ENCODE results near the gene ARID1B. TPM values are rescaled to one million over a fixed set of nuclear protein-coding genes. Genes with fewer than 3 reads are reported as not detected.
"Not testable (repeated sequence)": the region's sequence is repeated elsewhere in the genome, so short reads cannot be mapped to it uniquely, and the experiment has no call there.

The ARID1B gene
- polyA plus RNA-seq, 1 donor, result 48.5 TPM

DNA sequence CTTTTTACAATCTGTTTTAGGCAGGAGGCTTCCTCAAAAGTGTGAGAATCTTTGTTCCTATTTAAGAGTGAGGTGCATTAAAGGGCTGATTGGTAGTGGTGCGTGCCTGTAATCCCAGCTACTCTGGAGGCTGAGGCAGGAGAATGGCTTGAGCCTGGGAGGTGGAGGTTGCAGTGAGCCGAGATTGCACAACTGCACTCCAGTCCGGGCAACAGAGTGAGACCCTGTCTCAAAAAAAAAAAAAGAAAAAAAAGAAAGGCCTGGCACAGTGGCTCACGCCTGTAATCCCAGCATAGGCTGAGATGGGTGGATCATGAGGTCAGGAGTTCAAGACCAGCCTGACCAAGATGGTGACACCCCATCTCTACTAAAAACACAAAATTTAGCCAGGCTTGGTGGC is 205.7 kb downstream of the ARID1B start:
- H3K36me3 ChIP-seq (ENCODE audit: control insufficient read depth, insufficient read depth, low read length); H3K4me3 ChIP-seq (ENCODE audit: low read length); H3K27ac ChIP-seq (ENCODE audit: low read length); DNase-seq; H3K9me3 ChIP-seq (ENCODE audit: control insufficient read depth, low read depth, low read length); H3K4me1 ChIP-seq (ENCODE audit: control insufficient read depth, insufficient read depth, low read length); H3K27me3 ChIP-seq (ENCODE audit: control insufficient read depth, insufficient read depth, low read length): not testable (repeated sequence)
- WGBS (ENCODE audit: insufficient coverage, low lambda C conversion rate), result no CpG with 5 or more reads among the region's 4 CpGs

DNA sequence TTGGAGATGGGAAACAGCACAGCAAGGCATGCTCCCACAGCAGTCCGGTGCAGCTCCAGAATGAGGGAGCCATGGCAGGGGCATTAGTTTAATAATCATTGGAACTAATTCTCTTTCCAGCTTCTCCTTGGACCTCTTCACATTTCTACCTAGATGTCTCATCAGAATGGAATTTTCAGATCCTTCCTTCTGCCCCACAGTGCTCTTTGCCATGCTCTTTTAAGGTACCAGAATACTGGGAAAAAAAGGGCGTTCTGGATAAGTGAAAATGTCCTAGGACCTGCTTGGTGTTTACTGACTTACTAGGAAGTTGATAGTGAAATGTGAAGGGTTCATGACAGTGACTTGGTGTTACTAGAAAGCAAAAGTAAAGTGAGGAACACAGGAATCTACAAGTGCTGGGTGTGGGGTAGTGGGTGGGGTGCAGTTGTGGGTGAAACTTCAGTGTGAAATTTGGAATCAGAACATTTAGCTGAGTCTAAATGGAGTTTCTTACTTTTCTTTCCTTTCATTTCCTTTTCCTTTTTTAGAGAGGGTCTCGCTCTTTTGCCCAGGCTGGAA is 207.1 kb downstream of the ARID1B start:
- peaks cover 3% of the 10 kb centered on the region for H3K4me1 ChIP-seq (ENCODE audit: control insufficient read depth, insufficient read depth, low read length)
- H3K27ac ChIP-seq (ENCODE audit: low read length), result no peak overlapping the region
- peaks cover 2% of the 10 kb centered on the region for H3K9me3 ChIP-seq (ENCODE audit: control insufficient read depth, low read depth, low read length)
- no peak overlapping the region for H3K4me3 ChIP-seq (ENCODE audit: low read length)
- no peak for DNase-seq
- H3K36me3 ChIP-seq (ENCODE audit: control insufficient read depth, insufficient read depth, low read length), result no peaks in the 10 kb centered on the region
- WGBS (ENCODE audit: insufficient coverage, low lambda C conversion rate), result 100% methylated on average over 1 of the region's 3 CpGs
- H3K27me3 ChIP-seq (ENCODE audit: control insufficient read depth, insufficient read depth, low read length), result no peaks in the 10 kb centered on the region

DNA sequence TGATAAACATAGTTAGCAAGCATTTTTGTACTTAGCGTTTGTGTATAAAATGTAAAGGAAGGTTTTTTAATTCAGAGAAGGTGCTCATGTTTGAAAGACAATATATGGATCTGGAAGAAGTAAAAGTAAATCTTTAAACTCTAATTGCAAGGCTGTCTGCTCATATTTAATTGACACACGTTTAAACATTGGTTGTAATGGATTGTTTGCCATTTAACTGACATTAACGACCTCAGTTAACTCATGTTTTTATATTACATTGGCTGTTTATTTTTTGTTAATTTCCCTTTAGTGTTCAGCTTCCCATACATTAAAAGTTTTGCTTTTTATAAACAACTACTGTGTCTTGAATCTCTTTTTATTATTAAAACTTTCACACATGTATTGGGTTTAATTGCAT is 208.1 kb downstream of the ARID1B start:
- H3K27me3 ChIP-seq (ENCODE audit: control insufficient read depth, insufficient read depth, low read length), result no peaks in the 10 kb centered on the region
- H3K27ac ChIP-seq (ENCODE audit: low read length), result no peak overlapping the region
- no peaks in the 10 kb centered on the region for H3K36me3 ChIP-seq (ENCODE audit: control insufficient read depth, insufficient read depth, low read length)
- DNase-seq, result no peak
- H3K9me3 ChIP-seq (ENCODE audit: control insufficient read depth, low read depth, low read length), result peaks cover 2% of the 10 kb centered on the region
- WGBS (ENCODE audit: insufficient coverage, low lambda C conversion rate), result 56% methylated on average over 3 of the region's 3 CpGs
- no peak overlapping the region for H3K4me3 ChIP-seq (ENCODE audit: low read length)
- H3K4me1 ChIP-seq (ENCODE audit: control insufficient read depth, insufficient read depth, low read length), result peaks cover 3% of the 10 kb centered on the region

DNA sequence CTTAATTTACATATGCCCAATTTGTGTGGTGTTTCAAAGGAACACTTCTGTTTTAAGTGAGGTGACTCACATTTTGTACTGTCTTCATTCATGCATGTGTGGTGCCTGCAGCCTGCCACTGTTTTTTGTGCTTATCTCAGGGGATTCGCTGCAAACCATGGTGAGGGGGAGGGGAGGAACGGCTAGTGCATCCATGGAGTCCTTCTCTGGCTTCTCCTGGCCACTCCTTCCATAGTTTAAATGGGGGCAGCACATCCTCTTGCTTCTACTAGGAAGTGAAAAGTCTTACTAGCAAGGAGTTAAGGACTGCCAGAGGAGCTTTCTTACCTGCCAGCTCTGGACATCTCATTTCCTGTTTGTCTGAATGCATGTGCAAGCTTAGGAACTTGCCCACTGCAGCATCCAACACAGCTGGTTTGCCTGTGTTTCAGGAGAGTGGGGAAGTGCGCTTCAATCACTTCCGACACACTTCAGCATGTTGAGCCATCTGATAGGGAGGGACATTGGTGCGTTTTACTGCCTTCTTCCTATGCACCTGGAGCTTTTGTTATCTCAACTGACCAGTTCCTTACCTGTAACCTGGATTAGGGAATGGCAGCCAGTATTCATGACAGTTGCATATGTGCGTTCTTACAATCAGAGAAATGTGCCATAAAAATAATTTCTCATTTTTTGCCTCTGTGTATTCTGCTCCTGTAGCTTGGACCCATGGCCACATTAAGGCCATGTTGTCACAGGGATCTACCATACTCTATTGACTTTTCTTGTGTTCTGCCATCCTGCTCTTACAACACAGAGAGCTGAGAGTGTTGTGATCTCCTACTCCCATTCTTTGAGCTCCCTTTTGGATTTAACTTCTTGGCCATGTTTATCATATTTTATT is 211.3 kb downstream of the ARID1B start:
- H3K36me3 ChIP-seq (ENCODE audit: control insufficient read depth, insufficient read depth, low read length), result no peaks in the 10 kb centered on the region
- no CpG with 5 or more reads among the region's 6 CpGs for WGBS (ENCODE audit: insufficient coverage, low lambda C conversion rate)
- no peaks in the 10 kb centered on the region for H3K27me3 ChIP-seq (ENCODE audit: control insufficient read depth, insufficient read depth, low read length)
- H3K4me1 ChIP-seq (ENCODE audit: control insufficient read depth, insufficient read depth, low read length), result peaks cover 11% of the 10 kb centered on the region
- DNase-seq, result peak in 1 of 2 donors; percentile 63
- H3K27ac ChIP-seq (ENCODE audit: low read length), result no peak overlapping the region
- no peak overlapping the region for H3K4me3 ChIP-seq (ENCODE audit: low read length)
- H3K9me3 ChIP-seq (ENCODE audit: control insufficient read depth, low read depth, low read length), result peaks cover 2% of the 10 kb centered on the region

DNA sequence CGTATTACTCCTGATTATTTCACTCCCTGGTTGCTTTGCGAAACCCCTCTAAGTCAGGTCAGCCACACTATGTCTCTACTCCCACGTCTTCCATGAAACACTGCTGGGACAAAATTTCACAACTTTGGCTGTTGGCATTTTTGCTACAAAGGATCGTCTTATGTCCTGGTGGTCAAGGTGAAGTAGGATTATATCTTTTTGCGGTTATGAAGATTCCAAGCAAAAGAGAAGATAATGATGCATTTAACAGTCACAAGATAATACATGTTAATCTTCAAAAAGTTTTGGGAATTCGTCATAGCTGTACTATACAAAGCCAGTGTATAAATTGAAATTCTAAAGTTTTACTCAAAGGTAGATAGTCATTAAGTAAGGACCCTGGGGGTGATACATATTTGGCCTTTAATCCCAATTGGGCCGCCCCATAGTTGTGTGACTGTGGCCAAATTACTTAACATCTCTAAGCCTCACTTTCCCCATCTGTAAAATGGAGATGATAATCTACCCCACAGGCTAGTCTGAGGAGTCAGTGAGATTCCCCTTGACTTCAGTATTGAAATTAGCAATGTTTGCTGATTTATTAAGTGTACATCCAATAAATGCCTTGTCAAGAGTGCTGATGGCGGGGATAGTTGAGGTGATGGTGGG is 212.1 kb downstream of the ARID1B start:
- WGBS (ENCODE audit: insufficient coverage, low lambda C conversion rate), result 91% methylated on average over 4 of the region's 8 CpGs
- Histone ChIP-seq H3K27me3 (ENCODE audit: control insufficient read depth, insufficient read depth, low read length) (no peaks in the 10 kb centered on the region), H3K4me1 (ENCODE audit: control insufficient read depth, insufficient read depth, low read length) (peaks cover 14% of the 10 kb centered on the region), H3K9me3 (ENCODE audit: control insufficient read depth, low read depth, low read length) (peaks cover 2% of the 10 kb centered on the region), H3K4me3 (ENCODE audit: low read length) (no peak overlapping the region), H3K27ac (ENCODE audit: low read length) (no peak overlapping the region), H3K36me3 (ENCODE audit: control insufficient read depth, insufficient read depth, low read length) (no peaks in the 10 kb centered on the region)
- DNase-seq, result no peak

DNA sequence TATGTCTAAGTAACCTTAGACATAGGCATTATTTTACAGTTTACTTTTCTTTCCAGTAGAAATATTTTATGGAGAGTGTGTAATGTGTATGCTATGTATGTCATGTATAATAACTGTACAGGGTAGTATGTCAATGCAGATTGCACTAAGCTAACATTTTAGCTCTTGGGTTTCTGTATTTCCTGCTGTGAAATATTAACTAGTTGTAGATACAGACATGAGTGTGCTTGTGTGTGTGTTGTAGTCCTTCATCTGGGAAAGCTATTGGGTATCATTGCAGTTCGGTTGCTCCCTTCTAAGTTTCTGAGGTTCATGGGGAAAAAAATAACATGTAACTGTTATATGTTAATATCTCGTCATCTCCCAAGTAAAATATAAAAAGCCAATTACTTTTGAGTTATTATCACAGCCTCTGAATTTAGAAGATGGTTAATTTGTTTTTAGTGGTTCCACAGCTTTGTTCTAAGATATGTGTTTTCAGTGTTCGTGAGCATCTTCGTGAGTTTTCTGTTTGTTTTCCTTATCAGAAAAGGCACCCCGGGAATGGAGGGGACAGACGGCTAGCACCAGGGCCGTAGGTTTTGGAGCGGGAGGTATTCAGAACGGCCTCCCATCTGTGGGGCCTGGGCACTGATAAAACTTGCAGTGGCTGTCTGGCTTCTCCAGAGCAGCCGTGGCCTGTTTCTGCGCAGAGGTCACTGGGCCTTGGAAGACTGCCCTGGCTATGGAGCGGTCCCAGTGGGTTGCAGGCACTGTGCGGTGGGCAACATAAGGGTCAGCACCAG is 215.0 kb downstream of the ARID1B start:
- peak in 1 of 2 donors; percentile 52 for DNase-seq
- peaks cover 21% of the 10 kb centered on the region for H3K4me1 ChIP-seq (ENCODE audit: control insufficient read depth, insufficient read depth, low read length)

DNA sequence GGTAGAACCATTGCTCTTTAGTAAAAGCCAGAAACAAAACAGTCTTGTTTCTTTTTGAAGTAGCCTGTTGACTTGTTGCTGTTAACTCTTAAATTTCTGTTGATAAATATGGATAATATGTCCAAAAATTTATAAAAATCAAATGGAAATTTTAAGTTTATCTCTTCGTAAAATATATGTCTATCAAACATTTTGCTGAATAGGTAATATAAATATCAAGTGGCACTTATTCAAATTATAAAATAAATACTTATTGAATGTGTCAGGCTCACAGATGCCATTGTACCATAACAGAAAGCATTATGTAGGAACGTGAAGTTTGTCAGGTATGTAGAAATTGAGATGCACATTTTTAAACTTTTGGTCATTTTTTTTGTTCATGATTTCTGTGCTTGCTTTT is 216.5 kb downstream of the ARID1B start:
- DNase-seq, result no peak
- no peaks in the 10 kb centered on the region for H3K36me3 ChIP-seq (ENCODE audit: control insufficient read depth, insufficient read depth, low read length)
- no peaks in the 10 kb centered on the region for H3K9me3 ChIP-seq (ENCODE audit: control insufficient read depth, low read depth, low read length)
- 100% methylated on average over 1 of the region's 2 CpGs for WGBS (ENCODE audit: insufficient coverage, low lambda C conversion rate)
- peak overlapping the region; percentile 71 for H3K27ac ChIP-seq (ENCODE audit: low read length)
- H3K27me3 ChIP-seq (ENCODE audit: control insufficient read depth, insufficient read depth, low read length), result no peaks in the 10 kb centered on the region
- peaks cover 18% of the 10 kb centered on the region for H3K4me1 ChIP-seq (ENCODE audit: control insufficient read depth, insufficient read depth, low read length)
- H3K4me3 ChIP-seq (ENCODE audit: low read length), result no peak overlapping the region

More for the DNA sequence above, 215.0 kb downstream of the ARID1B start:
- peak overlapping the region; percentile 55 for H3K27ac ChIP-seq (ENCODE audit: low read length)
- no peaks in the 10 kb centered on the region for H3K27me3 ChIP-seq (ENCODE audit: control insufficient read depth, insufficient read depth, low read length)
- H3K36me3 ChIP-seq (ENCODE audit: control insufficient read depth, insufficient read depth, low read length), result no peaks in the 10 kb centered on the region
- H3K9me3 ChIP-seq (ENCODE audit: control insufficient read depth, low read depth, low read length), result no peaks in the 10 kb centered on the region
- 100% methylated on average over 1 of the region's 13 CpGs for WGBS (ENCODE audit: insufficient coverage, low lambda C conversion rate)
- H3K4me3 ChIP-seq (ENCODE audit: low read length), result no peak overlapping the region

DNA sequence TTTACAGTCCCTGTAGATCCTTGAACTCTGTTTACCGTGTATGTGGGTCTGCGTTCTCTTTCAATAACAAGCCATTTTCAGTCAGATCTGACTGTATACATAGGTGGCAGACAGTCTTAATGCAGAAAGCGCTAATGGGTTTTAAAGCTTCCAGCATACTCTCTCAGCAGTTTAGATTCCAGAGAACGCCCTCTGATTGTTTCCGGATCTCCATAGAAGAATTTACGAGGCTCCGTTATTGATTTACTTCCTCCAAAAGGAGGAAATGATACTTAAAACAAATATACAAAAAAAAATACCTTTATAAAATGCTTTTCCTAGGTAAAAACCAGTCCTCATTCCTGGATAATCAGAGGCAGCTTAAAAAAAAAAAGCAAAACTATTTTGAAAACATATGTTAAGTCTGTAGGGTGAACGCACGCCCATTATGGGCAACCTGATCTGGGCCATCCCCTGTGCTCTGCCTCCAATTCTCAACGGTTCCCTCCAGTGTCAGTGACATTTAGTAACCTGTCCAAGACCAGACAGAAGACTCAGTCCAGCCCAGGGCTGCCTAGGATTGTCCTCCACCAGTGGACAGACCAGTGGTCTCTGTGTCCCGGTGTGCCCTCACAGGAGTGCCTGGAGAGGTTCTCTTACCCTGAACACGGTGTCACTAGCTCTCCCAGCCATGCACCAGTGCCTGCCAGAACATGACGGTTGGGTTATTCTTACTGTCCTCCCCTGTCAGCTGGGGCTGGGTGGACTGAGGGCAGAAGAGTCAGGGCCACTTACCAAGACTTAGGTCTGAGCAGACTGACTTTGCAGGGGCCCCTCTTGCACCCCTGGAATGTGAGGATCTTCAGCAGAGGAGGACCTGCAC is 217.3 kb downstream of the ARID1B start:
- H3K27ac ChIP-seq (ENCODE audit: low read length), result peak overlapping the region; percentile 71
- H3K36me3 ChIP-seq (ENCODE audit: control insufficient read depth, insufficient read depth, low read length), result no peaks in the 10 kb centered on the region
- H3K27me3 ChIP-seq (ENCODE audit: control insufficient read depth, insufficient read depth, low read length), result no peaks in the 10 kb centered on the region
- H3K4me1 ChIP-seq (ENCODE audit: control insufficient read depth, insufficient read depth, low read length), result peaks cover 18% of the 10 kb centered on the region
- 0% methylated on average over 2 of the region's 13 CpGs for WGBS (ENCODE audit: insufficient coverage, low lambda C conversion rate)
- H3K9me3 ChIP-seq (ENCODE audit: control insufficient read depth, low read depth, low read length), result no peaks in the 10 kb centered on the region
- no peak overlapping the region for H3K4me3 ChIP-seq (ENCODE audit: low read length)
- peak in 1 of 2 donors; percentile 65 for DNase-seq

DNA sequence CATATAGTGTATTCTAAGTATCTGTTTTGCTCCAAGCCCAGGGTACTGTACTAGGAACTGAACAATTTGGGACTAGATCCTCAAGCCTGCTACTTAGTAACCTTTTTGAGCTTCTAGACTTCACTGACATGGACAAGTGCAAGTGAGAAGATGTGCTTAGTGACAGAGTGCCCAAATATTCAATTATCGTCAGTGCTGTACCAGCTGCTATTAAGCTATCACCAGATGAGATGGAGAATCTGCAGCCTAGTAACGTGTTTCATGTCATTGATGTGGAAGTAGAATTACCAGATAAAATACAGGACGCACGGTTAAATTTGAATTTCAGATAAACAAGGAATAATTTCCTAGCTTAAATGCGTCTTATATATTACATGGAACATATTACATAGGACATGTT is 218.3 kb downstream of the ARID1B start:
- no peak overlapping the region for H3K4me3 ChIP-seq (ENCODE audit: low read length)
- H3K9me3 ChIP-seq (ENCODE audit: control insufficient read depth, low read depth, low read length), result no peaks in the 10 kb centered on the region
- peaks cover 18% of the 10 kb centered on the region for H3K4me1 ChIP-seq (ENCODE audit: control insufficient read depth, insufficient read depth, low read length)
- 88% methylated on average over 3 of the region's 5 CpGs for WGBS (ENCODE audit: insufficient coverage, low lambda C conversion rate)
- H3K36me3 ChIP-seq (ENCODE audit: control insufficient read depth, insufficient read depth, low read length), result no peaks in the 10 kb centered on the region
- DNase-seq, result no peak
- H3K27me3 ChIP-seq (ENCODE audit: control insufficient read depth, insufficient read depth, low read length), result no peaks in the 10 kb centered on the region
- no peak overlapping the region for H3K27ac ChIP-seq (ENCODE audit: low read length)
